ENCODE results near the gene UBXN4.
"Not testable (repeated sequence)": the region's sequence is repeated elsewhere in the genome, so short reads cannot be mapped to it uniquely, and the experiment has no call there.

Gene UBXN4

GRCh38 chr2:135800513-135801460, 59.1 kb downstream of the UBXN4 start:
- no peaks in the 10 kb centered on the region for H3K27me3 Mint-ChIP-seq
- peaks cover 24% of the 10 kb centered on the region for H3K4me1 Mint-ChIP-seq (ENCODE audit: low read depth)
- no peaks in the 10 kb centered on the region for H3K36me3 Mint-ChIP-seq (ENCODE audit: low read depth)
- H3K27ac Mint-ChIP-seq = no peak overlapping the region
- intact Hi-C loops (cut with micrococcal nuclease) = no loop called here
- H3K9me3 Mint-ChIP-seq = no peaks in the 10 kb centered on the region
- H3K4me3 Mint-ChIP-seq = no peak overlapping the region

DNA sequence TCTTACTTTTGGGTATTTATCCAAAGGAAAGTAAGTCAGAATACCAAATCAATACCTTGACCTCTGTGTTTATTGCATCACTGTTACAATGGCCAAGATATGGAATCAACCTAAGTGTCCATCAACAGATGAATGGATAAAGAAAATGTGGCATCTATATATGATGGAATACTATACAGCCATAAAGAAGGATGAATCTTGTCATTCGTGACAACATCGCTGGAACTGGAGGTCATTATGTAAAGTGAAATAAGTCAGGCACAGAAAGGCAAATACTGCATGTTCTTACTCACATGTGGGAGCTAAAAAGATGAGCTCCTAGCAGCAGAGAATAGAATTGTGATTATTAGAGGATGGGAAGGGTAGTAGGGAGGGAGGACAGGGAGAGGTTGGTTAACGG, 60.7 kb downstream of the UBXN4 start:
- Mint-ChIP-seq H3K27me3 (no peaks in the 10 kb centered on the region), H3K27ac (no peak overlapping the region), H3K4me1 (ENCODE audit: low read depth) (peaks cover 23% of the 10 kb centered on the region), H3K4me3 (no peak overlapping the region), H3K36me3 (ENCODE audit: low read depth) (no peaks in the 10 kb centered on the region), H3K9me3 (no peaks in the 10 kb centered on the region)
- intact Hi-C loops (cut with micrococcal nuclease) = no loop called here

DNA sequence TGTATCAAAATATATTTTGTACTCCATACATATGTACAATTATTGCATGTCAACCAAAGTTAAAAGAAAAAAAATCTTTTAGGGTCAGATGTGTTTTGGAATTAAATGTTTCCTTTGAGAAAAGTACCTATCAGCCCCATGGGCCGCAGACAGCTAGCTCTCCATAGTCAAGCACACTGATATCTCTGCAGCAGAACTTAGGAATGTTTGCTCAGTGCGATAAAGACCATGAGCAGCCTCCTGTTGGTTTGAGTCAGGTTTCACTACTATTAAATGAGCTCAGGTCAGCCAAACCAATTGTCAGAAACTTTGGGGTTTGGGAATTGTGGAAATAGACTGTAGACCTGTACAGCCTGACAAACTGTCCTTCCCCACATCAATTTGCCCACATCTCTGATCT, 61.6 kb downstream of the UBXN4 start:
- no peak overlapping the region for H3K27ac Mint-ChIP-seq
- H3K4me1 Mint-ChIP-seq (ENCODE audit: low read depth) = peaks cover 14% of the 10 kb centered on the region
- no peaks in the 10 kb centered on the region for H3K27me3 Mint-ChIP-seq
- intact Hi-C loops (cut with micrococcal nuclease) = no loop called here
- no peaks in the 10 kb centered on the region for H3K9me3 Mint-ChIP-seq
- no peak overlapping the region for H3K4me3 Mint-ChIP-seq
- H3K36me3 Mint-ChIP-seq (ENCODE audit: low read depth) = no peaks in the 10 kb centered on the region

DNA sequence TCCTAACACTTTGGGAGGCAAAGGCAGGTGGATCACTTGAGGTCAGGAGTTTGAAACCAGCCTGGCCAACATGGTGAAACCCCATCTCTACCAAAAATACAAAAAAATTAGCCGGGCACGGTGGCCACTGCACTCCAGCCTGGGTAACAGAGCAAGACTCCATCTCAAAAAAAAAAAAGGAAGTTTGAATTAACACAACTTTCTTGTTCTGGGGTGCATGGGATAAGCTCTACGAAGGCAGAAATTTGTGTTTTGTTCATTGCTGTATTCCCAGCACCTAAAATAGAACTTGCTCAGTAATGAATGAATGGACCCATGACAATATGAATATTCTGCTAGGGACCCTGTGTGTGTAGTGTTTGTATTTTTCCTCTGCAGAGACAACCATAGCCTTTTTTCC, 66.2 kb downstream of the UBXN4 start:
- H3K4me3 Mint-ChIP-seq; intact Hi-C loops (cut with micrococcal nuclease); H3K27me3 Mint-ChIP-seq; H3K27ac Mint-ChIP-seq; H3K4me1 Mint-ChIP-seq (ENCODE audit: low read depth); H3K36me3 Mint-ChIP-seq (ENCODE audit: low read depth); H3K9me3 Mint-ChIP-seq: not testable (repeated sequence)

GRCh38 chr2:135812907-135813511, 71.4 kb downstream of the UBXN4 start:
- no peaks in the 10 kb centered on the region for H3K4me1 Mint-ChIP-seq (ENCODE audit: low read depth)
- H3K4me3 Mint-ChIP-seq = no peak overlapping the region
- H3K27ac Mint-ChIP-seq = no peak overlapping the region
- no peaks in the 10 kb centered on the region for H3K9me3 Mint-ChIP-seq
- H3K36me3 Mint-ChIP-seq (ENCODE audit: low read depth) = no peaks in the 10 kb centered on the region
- no peaks in the 10 kb centered on the region for H3K27me3 Mint-ChIP-seq
- intact Hi-C loops (cut with micrococcal nuclease) = no loop called here

- H3K9me3 Mint-ChIP-seq = no peaks in the 10 kb centered on the region
- no peak overlapping the region for H3K27ac Mint-ChIP-seq
- peaks cover 1% of the 10 kb centered on the region for H3K27me3 Mint-ChIP-seq
- peaks cover 11% of the 10 kb centered on the region for H3K4me1 Mint-ChIP-seq (ENCODE audit: low read depth)
- no peak overlapping the region for H3K4me3 Mint-ChIP-seq
- no peaks in the 10 kb centered on the region for H3K36me3 Mint-ChIP-seq (ENCODE audit: low read depth)
- intact Hi-C loops (cut with micrococcal nuclease) = no loop called here
Measured at GRCh38 chr2:135815269-135815668, 73.6 kb downstream of the UBXN4 start.

DNA sequence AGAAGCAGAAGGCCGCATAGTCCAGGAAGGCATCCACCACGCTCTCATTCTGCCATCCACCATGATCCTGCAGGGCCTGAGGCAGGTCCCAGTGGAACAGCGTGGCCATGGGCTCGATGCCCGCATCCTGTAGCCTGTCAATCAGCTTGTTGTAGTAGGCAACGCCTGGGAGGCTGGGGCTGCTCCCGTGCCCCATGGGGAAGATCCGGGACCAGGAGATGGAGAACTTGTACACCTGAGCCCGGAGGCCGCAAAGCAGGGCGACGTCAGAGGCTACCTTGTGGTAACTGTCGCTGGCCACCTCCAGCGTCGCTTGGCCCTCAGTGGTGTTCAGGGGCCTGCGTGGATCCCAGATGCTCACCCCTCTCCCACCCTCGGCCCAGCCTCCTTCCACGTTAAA, 75.8 kb downstream of the UBXN4 start:
- H3K4me1 Mint-ChIP-seq (ENCODE audit: low read depth) = peaks cover 19% of the 10 kb centered on the region
- no peak overlapping the region for H3K27ac Mint-ChIP-seq
- no peak overlapping the region for H3K4me3 Mint-ChIP-seq
- H3K36me3 Mint-ChIP-seq (ENCODE audit: low read depth) = no peaks in the 10 kb centered on the region
- H3K9me3 Mint-ChIP-seq = peaks cover 4% of the 10 kb centered on the region
- intact Hi-C loops (cut with micrococcal nuclease) = no loop called here
- peaks cover 3% of the 10 kb centered on the region for H3K27me3 Mint-ChIP-seq

DNA sequence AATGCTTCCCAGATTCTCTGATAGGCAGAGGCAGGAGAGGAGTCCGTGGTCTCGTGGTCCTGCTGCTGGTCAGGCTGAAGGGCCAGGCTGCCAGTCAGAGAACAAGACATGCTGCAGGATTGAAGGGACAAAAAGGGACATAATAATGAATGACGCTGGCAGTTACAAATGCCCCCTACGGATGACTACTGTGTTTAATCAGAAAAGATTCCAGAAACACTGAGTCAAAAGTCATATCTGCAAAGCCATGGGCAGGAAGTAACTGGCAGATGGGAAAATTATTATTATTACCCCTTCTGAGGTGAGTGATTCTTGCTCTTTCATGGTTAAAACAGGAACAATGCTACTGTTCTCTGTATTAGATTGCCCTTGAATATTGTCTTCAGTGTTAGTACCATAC, 76.3 kb downstream of the UBXN4 start:
- H3K9me3 Mint-ChIP-seq = peaks cover 9% of the 10 kb centered on the region
- H3K4me3 Mint-ChIP-seq = no peak overlapping the region
- H3K36me3 Mint-ChIP-seq (ENCODE audit: low read depth) = no peaks in the 10 kb centered on the region
- intact Hi-C loops (cut with micrococcal nuclease) = no loop called here
- peaks cover 3% of the 10 kb centered on the region for H3K27me3 Mint-ChIP-seq
- H3K4me1 Mint-ChIP-seq (ENCODE audit: low read depth) = peaks cover 19% of the 10 kb centered on the region
- no peak overlapping the region for H3K27ac Mint-ChIP-seq

DNA sequence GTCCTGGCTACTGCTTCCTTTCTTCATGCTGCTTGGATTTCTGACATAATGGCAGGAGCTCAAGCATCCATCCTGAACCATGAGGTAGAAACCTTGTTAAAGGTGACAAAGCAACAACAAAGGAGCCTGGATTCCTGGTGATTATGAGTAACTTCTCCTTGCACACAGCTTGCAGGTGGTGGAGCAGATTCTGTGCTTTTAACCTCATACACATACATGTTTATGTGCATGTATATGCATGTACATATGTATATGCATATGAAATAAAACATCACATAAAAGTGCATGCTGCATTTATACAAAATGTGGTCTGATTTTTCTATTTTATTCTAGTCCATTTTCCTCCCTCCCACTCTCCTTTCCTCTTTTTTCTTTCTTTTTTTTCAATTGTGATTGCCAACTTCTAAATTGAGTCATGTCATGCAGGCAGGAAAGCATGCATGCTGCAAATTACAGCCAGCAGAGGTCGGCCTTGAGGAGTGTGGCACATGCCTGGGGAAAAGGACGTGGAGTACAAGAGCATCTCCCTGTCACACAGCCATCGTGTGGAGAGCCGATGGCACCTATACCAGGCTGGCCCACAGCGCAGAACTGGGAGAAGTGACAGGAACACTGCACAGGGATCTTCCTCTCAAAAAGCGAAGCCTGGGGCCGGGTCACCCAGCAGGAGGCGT, 77.4 kb downstream of the UBXN4 start:
- Mint-ChIP-seq H3K9me3 (peaks cover 17% of the 10 kb centered on the region), H3K36me3 (ENCODE audit: low read depth) (no peaks in the 10 kb centered on the region), H3K27me3 (peaks cover 3% of the 10 kb centered on the region), H3K4me1 (ENCODE audit: low read depth) (peaks cover 19% of the 10 kb centered on the region), H3K4me3 (no peak overlapping the region), H3K27ac (no peak overlapping the region)
- intact Hi-C loops (cut with micrococcal nuclease) = no loop called here

DNA sequence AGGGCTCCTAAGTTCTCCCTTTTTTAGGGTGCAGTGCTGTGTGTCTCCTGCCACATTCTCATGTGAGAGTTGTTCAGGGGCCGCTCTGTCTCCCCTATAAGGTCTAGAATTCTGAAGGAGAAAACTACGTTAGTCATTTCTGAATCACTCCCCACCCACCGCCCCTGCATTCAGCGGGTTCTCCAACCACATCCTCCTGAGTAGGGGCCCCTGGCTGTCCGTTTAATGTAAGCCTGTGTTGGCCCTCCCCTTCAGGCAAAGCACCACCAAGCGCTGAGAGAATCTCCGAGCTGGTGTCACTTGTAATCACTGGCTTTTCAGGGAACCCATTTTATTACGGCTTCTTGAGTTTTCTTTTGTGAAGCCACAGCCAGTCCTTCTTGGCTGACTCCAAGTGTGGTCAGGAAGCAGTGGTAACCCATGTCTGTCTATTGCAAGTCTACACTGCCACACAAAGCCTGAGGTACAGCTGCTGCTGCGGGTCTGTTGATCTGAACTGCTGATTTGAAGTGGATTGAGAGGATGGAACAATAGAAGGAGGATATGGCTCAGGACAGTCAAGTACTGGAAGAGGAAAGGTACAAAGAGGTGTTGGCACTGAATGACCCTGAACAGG, 78.5 kb downstream of the UBXN4 start:
- H3K36me3 Mint-ChIP-seq (ENCODE audit: low read depth) = no peaks in the 10 kb centered on the region
- H3K4me3 Mint-ChIP-seq = no peak overlapping the region
- H3K27ac Mint-ChIP-seq = no peak overlapping the region
- H3K9me3 Mint-ChIP-seq = peaks cover 17% of the 10 kb centered on the region
- peaks cover 19% of the 10 kb centered on the region for H3K4me1 Mint-ChIP-seq (ENCODE audit: low read depth)
- H3K27me3 Mint-ChIP-seq = peaks cover 3% of the 10 kb centered on the region
- intact Hi-C loops (cut with micrococcal nuclease) = no loop called here

GRCh38 chr2:135821190-135821589, 79.5 kb downstream of the UBXN4 start:
- intact Hi-C loops (cut with micrococcal nuclease) = no loop called here
- Mint-ChIP-seq H3K9me3 (peaks cover 17% of the 10 kb centered on the region), H3K27me3 (peaks cover 3% of the 10 kb centered on the region), H3K4me1 (ENCODE audit: low read depth) (peaks cover 19% of the 10 kb centered on the region), H3K4me3 (no peak overlapping the region), H3K27ac (no peak overlapping the region), H3K36me3 (ENCODE audit: low read depth) (no peaks in the 10 kb centered on the region)

- no peak overlapping the region for H3K27ac Mint-ChIP-seq
- peaks cover 19% of the 10 kb centered on the region for H3K4me1 Mint-ChIP-seq (ENCODE audit: low read depth)
- H3K4me3 Mint-ChIP-seq = no peak overlapping the region
- peaks cover 17% of the 10 kb centered on the region for H3K9me3 Mint-ChIP-seq
- intact Hi-C loops (cut with micrococcal nuclease) = no loop called here
- peaks cover 3% of the 10 kb centered on the region for H3K27me3 Mint-ChIP-seq
- H3K36me3 Mint-ChIP-seq (ENCODE audit: low read depth) = no peaks in the 10 kb centered on the region
Measured at GRCh38 chr2:135822855-135823254, 81.2 kb downstream of the UBXN4 start.

GRCh38 chr2:135825131-135825530, 83.5 kb downstream of the UBXN4 start:
- no peaks in the 10 kb centered on the region for H3K36me3 Mint-ChIP-seq (ENCODE audit: low read depth)
- peaks cover 17% of the 10 kb centered on the region for H3K9me3 Mint-ChIP-seq
- peaks cover 3% of the 10 kb centered on the region for H3K27me3 Mint-ChIP-seq
- intact Hi-C loops (cut with micrococcal nuclease) = no loop called here
- H3K27ac Mint-ChIP-seq = no peak overlapping the region
- no peak overlapping the region for H3K4me3 Mint-ChIP-seq
- peaks cover 10% of the 10 kb centered on the region for H3K4me1 Mint-ChIP-seq (ENCODE audit: low read depth)
